Neural crest cell (in vitro differentiated cells): ENCODE results near the gene ARHGEF40. TPM values are rescaled to one million over a fixed set of nuclear protein-coding genes. Genes with fewer than 3 reads are reported as not detected.
A peak's percentile ranks its signal among the peaks of the same experiment; 100 is the strongest.

Experiments used
- DNase-seq: peaks from one replicate; pipeline ENCODE4 v3.0.0; 2021; ENCODE audit warnings: low read depth, mixed read lengths, low spot score
- H3K27ac Mint-ChIP-seq: one replicate; pipeline ENCODE4 v1.8.0; 2021; ENCODE audit warnings: mild to moderate bottlenecking, mixed read lengths; ENCODE audit not compliant: unreplicated experiment
- H3K27me3 Mint-ChIP-seq: 2 replicates; pipeline ENCODE4 v1.8.0; 2021; ENCODE audit warnings: low read depth, mild to moderate bottlenecking, mixed read lengths
- H3K36me3 Mint-ChIP-seq: 2 replicates; pipeline ENCODE4 v1.8.0; 2021; ENCODE audit warnings: low read depth, mild to moderate bottlenecking, mixed read lengths
- H3K4me1 Mint-ChIP-seq: 2 replicates; pipeline ENCODE4 v1.8.0; 2021; ENCODE audit warnings: mixed read lengths
- H3K4me3 Mint-ChIP-seq: one replicate; pipeline ENCODE4 v1.8.0; 2021; ENCODE audit warnings: mild to moderate bottlenecking, mixed read lengths
- H3K9me3 Mint-ChIP-seq: 2 replicates; pipeline ENCODE4 v1.8.0; 2021; ENCODE audit warnings: mixed read lengths
- total RNA-seq: library from RNA; stranded (reverse); gene quantifications from 2 replicates; pipeline ENCODE4 v1.2.1, GENCODE V29; 2021
- TF ChIP-seq, protein P1 (sequence below): fragments of 200-600 bp; sonication (generic); conservative IDR thresholded peaks from 2 replicates; pipeline ENCODE4 v1.5.0; 2021; ENCODE audit warnings: antibody characterized with exemption, mild to moderate bottlenecking

ARHGEF40 gene
- total RNA-seq, 1 donor from 2014 or later = 73.8 TPM

DNA sequence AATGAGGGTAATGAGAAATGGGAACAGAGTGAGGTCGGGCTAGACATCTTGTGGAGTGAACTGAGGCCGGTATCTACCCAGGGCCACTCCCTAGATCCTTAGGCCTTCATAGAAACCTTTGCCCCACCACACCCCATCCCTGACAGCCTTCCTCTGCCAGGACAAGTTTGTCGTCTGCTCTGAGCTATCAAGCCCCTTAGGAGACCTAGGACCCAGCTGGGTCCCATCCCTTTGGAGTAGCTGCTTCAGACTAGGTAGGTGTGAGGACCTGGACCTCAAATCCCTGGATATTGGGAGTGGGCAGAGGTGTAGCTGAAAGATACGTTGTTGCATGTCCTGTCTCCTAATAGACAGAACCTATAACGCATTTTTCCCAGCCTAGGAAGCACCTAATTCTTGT, 30.8 kb downstream of the ARHGEF40 start, which contains the start of gene TMEM253:
TMEM253 (plus strand) TSS at position 136 of the 400 bp plus-strand sequence. CDS start 278 bp downstream, outside the sequence.
- Mint-ChIP-seq H3K9me3 (no peaks in the 10 kb centered on the region), H3K27me3 (peaks cover 7% of the 10 kb centered on the region), H3K36me3 (no peaks in the 10 kb centered on the region), H3K27ac (no peak within 1 kb of the TSS), H3K4me3 (peak within 1 kb of the TSS; percentile 87), H3K4me1 (peaks cover 60% of the 10 kb centered on the region)
- DNase-seq = no peak
- TF ChIP-seq, protein P1, sequence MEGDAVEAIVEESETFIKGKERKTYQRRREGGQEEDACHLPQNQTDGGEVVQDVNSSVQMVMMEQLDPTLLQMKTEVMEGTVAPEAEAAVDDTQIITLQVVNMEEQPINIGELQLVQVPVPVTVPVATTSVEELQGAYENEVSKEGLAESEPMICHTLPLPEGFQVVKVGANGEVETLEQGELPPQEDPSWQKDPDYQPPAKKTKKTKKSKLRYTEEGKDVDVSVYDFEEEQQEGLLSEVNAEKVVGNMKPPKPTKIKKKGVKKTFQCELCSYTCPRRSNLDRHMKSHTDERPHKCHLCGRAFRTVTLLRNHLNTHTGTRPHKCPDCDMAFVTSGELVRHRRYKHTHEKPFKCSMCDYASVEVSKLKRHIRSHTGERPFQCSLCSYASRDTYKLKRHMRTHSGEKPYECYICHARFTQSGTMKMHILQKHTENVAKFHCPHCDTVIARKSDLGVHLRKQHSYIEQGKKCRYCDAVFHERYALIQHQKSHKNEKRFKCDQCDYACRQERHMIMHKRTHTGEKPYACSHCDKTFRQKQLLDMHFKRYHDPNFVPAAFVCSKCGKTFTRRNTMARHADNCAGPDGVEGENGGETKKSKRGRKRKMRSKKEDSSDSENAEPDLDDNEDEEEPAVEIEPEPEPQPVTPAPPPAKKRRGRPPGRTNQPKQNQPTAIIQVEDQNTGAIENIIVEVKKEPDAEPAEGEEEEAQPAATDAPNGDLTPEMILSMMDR = no peak

DNA sequence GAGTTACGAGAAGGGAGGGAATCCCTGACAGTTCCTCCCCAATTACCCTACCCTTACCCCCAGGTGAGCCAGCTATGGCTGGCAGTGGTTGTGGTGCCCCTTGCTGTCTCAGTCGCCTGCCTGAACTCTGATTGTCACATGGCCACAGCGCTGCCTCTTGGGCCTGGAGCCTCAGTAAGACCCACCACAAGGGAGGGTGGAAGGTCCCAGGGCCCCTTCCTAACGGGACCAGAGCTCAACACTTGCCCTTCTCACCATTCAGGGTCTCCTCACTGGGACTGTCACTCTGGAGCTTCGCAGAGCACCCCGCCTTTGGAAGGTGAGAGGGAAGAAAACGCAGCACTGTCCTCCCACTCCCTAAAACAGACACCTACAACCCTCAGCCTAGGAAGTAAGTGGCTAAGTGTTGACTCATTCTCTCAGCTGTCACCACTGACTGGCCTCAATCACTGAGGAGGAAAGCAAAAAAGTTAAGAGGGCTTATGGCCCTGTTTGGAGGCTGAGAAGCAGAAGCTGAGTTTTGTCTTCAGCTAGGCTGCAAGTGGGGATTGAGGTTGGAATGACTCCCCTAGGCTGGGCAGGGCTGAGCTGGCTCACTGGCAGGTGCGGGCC, 31.8 kb downstream of the ARHGEF40 start:
- Mint-ChIP-seq H3K4me1 (peaks cover 60% of the 10 kb centered on the region), H3K27ac (no peak overlapping the region), H3K9me3 (no peaks in the 10 kb centered on the region)

DNA sequence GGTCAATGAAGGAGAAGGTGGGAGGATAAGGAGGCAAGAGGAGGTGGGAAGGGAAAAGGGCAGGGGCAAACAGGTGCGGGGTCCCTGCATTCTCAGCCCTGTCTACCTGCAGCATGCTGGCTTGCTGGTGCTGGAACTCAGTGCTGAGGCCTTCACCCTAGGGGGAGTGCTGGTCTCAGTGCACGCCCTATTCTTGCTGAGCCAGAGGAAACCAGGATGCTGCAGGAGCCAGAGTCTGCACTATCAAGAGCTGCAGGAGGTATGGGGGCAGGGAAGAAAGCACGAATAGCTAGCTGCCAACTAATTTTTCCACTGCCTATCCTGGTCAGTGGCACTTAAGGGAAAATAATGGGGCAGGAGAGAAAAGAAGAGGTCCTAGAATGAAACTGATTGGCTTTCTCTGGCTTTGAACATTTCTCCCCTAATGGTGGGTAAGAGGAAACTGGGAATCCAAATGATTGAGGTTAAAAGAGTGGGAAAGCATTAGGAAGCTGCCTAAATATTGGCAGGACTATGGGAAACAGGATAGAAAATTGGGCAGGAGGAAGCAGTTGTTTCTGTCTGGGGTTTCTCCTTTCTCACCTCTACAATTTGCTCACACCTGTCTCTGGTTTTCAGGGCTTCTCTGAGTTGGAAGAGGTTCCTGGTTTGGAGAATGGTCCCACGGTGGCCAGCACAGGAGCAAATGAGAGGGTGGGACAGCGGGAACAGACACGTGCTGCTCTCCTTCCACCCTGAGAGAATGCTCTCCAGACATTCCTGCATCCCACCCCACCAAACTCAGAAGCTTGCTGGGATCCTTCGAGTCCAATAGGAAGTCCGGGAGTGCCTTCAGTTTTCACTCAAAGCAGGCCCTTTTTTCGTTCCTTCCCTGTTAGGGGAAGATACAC, 32.7 kb downstream of the ARHGEF40 start:
- TF ChIP-seq, protein P1 = no peak
- Mint-ChIP-seq H3K36me3 (no peaks in the 10 kb centered on the region), H3K9me3 (no peaks in the 10 kb centered on the region), H3K27ac (peak overlapping the region; percentile 96), H3K4me1 (peaks cover 58% of the 10 kb centered on the region), H3K27me3 (peaks cover 3% of the 10 kb centered on the region), H3K4me3 (peak overlapping the region; percentile 87)
- DNase-seq = no peak

More for the DNA sequence above, 31.8 kb downstream of the ARHGEF40 start:
- Mint-ChIP-seq H3K27me3 (peaks cover 7% of the 10 kb centered on the region), H3K4me3 (peak overlapping the region; percentile 74), H3K36me3 (no peaks in the 10 kb centered on the region)
- no peak for DNase-seq
- TF ChIP-seq, protein P1 = no peak

DNA sequence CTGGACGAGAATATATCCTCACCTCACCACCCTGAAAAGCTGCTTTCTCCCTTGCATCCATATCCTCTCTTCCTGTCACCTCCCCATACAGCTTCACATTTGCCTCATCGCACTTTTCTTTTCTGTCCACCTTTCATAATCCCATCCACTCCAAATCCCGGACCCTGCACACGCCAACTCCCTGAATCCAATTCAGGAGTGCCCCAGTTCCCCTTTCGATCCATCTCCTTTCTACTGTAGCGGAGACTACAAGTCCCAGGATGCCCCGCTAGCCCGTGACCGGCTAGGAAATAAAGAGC, 33.3 kb downstream of the ARHGEF40 start:
- H3K27me3 Mint-ChIP-seq = peaks cover 3% of the 10 kb centered on the region
- H3K36me3 Mint-ChIP-seq = no peaks in the 10 kb centered on the region
- no peak for DNase-seq
- H3K4me3 Mint-ChIP-seq = peak overlapping the region; percentile 87
- TF ChIP-seq, protein P1 = peak; percentile 77
- peak overlapping the region; percentile 96 for H3K27ac Mint-ChIP-seq
- no peaks in the 10 kb centered on the region for H3K9me3 Mint-ChIP-seq
- H3K4me1 Mint-ChIP-seq = peaks cover 58% of the 10 kb centered on the region

DNA sequence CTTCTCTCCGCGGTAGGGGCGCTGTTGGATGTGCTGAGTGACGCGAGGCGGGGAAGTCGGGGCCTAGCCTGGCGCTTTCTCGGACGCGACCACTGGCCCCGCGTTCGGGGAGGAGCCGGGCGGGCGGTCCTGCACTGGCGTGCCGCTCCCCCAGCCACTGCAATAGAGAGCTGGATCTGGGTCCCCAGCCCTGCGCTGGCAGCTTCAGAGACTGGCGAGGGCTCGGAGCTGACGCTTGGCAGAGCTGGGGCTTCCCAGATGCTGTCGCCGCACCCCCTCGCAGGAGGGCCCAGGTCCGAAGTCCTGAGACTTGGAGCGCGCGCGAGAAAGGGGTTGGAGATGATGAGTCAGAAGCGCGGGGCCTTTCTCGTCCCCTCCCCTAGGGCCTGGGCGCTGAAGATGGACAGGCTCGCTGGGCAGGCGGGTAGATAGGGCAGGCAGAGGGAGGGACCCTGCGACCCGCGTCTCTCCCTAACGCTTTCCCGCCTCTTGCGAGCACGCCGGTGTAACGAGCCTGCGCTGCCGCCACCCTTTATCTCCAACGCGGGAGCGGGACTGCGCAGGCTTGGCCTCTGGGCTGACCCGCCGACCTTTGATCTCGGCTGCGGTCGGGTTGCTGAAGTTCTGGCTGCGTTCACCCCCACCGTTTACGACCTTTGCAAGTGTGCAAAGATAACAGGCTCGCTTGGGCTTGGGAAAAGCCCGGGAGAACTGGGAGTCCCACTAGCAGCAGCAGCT, 33.8 kb downstream of the ARHGEF40 start:
- peak; percentile 92 for DNase-seq
- no peaks in the 10 kb centered on the region for H3K36me3 Mint-ChIP-seq
- TF ChIP-seq, protein P1 = no peak
- H3K4me3 Mint-ChIP-seq = peak overlapping the region; percentile 87
- peak overlapping the region; percentile 95 for H3K27ac Mint-ChIP-seq
- peaks cover 55% of the 10 kb centered on the region for H3K4me1 Mint-ChIP-seq
- no peaks in the 10 kb centered on the region for H3K9me3 Mint-ChIP-seq
- peaks cover 1% of the 10 kb centered on the region for H3K27me3 Mint-ChIP-seq
